Breast epithelium (tissue), 3 donors: ENCODE results near the gene TRIO.

ENCODE experiments used
- POLR2A ChIP-seq: fragments of 450-650 bp; IDR thresholded peaks from one replicate; pipeline ENCODE4 v1.6.1; 2016; ENCODE audit warnings: antibody characterized with exemption, mild to moderate bottlenecking, moderate library complexity
- TF ChIP-seq, protein P1 (sequence below), 3 donors: fragments of 450-650 bp; IDR thresholded peaks; one replicate each; pipeline ENCODE4 v1.5.1; 2016 to 2017; ENCODE audit warnings: antibody characterized with exemption in 3 of 3, mild to moderate bottlenecking in 3 of 3, moderate library complexity in 3 of 3

DNA sequence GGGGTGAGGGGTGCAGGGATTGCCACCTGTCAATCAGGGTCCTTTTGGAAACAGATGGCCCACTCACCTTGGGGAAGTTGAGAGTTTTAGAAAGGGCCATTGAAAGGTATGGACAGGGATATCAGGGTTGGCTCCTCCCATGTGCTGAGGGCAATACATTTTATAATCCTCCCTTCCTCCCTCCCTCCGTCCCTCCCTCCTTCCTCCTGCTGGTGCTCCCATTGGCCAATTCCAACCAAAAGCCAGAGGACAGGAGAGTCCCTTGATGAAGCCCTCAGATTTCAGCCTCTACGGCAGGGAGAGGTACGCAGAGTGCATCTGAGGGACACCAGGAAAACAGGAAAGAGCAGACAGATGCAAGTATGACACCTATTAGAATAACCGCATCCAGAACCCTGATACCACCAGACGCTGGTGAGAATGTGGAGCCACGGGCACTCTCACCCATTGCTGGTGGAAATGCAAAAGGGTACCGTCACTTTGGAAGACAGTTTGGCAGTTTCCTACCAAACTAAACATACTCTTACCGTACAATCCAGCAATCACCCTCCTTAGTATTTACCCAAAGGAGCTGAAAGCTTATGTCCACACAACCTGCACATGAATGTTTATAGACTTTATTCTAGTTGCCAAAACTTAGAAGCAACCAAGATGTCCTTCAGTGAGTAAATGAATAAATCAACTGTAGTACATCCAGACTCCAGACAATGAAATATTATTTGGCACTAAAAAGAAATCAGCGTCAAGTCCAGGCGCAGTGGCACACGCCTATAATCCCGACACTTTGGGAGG, 380.3 kb downstream of the TRIO start:
- no peak for TF ChIP-seq POLR2A
- TF ChIP-seq, protein P1, sequence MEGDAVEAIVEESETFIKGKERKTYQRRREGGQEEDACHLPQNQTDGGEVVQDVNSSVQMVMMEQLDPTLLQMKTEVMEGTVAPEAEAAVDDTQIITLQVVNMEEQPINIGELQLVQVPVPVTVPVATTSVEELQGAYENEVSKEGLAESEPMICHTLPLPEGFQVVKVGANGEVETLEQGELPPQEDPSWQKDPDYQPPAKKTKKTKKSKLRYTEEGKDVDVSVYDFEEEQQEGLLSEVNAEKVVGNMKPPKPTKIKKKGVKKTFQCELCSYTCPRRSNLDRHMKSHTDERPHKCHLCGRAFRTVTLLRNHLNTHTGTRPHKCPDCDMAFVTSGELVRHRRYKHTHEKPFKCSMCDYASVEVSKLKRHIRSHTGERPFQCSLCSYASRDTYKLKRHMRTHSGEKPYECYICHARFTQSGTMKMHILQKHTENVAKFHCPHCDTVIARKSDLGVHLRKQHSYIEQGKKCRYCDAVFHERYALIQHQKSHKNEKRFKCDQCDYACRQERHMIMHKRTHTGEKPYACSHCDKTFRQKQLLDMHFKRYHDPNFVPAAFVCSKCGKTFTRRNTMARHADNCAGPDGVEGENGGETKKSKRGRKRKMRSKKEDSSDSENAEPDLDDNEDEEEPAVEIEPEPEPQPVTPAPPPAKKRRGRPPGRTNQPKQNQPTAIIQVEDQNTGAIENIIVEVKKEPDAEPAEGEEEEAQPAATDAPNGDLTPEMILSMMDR (IDR thresholded peaks at IDR 0.05) = no peak
